ENCODE data around the gene LINC00237.
A peak's percentile ranks its signal among the peaks of the same experiment; 100 is the strongest.

Gene LINC00237

DNA sequence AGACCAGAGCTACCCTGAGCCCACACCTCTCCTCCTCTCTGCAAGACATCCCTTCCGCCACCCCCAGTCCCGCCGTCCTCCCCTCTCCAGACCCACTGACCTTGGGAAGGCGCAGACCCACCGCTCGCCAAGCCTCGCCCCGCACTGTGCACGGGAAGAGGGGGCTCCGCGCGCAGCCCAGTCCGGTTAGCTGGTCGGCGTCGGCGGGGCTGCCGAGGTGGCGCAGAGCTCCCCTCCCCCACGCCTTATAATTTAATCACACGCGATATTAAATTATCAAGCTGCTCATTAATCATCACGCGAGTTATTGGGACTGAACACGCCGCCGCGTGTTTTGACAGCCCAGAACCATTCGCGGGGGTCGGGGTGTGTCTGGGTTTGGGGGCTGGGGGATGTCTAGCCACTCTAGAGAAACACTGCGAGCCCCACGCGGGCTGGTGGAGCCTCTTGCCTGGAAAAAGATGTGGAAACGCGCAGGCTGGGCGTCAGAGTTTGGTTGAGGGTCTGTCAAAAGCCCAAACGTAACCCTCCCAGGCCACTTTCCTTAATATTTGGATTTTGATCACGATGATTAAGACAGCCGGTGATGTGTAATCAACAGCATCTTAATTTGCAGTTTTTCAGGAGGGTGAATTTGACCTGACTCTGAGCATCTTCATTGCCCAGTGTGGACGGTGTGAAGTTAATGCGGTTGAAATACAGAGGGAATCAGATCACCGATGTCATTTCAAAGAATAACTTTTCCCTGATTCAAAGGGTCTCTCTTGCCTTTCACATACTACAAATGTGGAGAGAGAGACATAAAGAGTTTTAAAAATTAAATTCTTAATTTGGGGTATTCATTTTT, at the start of gene LINC00237:
LINC00237 (minus strand) TSS at position 188 of the 847 bp plus-strand sequence.
- no peak for DNase-seq

DNA sequence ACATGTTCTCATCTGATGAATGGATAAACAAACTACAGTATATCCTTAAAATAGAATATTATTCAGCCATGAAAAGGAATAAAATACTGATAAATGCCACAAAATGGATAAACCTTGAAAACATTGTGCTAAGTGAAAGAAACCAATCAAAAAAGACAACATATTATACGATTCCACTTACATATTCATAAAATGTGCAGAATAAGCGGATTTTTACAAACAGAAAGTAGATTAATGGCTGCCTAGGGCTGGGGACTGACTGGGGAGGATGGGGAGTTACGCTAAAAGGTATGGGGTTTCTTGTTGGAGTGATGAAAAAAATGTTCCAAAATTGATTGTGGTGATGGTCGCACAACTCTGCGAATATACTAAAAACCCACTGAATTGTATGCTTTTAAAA, 49.1 kb upstream of the LINC00237 start:
- no peak for DNase-seq

DNA sequence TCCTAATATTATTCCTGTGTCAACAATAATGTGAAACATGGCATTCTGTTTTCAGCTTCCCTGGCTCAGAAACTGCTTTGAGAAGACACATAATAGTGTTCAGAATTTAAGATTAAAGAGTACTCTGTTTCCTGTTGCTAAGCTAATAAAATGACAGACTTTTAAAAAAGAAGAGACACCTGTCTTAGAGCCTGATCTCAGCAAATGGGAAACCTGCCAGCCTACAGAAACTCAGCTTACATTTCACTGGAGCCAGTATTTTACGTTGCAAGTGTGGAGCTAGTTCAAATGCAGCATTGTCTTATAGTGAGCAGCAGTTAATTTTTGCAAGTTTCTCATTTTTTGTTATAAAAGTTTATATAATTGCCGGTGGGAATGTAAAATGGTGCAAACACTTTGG, 48.5 kb upstream of the LINC00237 start:
- no peak for DNase-seq

DNA sequence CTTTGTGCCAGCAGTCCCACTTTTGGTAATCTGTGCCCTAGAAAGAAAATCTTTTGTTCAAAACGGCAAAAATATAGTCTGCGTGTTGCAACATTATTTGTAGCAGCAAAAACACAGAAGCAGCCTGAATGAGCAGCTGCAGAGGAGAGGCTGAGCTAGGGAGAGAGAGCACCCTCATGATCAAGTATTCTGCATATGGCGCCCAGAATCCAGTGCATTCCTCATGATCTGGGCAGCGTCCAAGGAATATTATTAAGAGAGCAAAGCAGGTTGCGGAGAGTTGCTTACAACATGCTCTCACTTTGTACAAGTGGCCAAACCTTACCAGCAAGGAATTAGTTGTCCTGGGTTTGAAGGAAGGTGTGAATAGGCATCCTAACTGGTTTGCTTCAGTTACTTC, 45.6 kb upstream of the LINC00237 start:
- DNase-seq: no peak

DNA sequence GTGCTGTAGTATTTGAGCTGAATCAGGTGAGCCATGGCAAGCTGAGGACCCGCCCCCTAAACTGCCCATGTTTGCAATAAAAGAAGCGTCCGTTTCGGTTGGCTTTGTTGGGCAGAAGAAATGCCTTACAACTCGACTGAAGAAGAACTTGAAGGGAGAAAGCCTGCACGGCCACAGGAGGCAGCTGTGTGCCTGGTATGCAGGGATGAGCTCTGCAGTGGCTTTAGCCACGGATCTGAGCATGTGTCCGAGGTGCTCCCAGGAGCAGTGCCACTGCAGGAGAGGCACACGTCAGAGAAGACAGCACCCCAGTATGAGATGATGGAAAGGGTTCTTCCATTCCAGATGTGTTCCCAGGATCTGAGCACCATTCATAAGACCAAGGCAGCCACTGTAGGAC, 43.2 kb upstream of the LINC00237 start:
- DNase-seq: no peak

DNA sequence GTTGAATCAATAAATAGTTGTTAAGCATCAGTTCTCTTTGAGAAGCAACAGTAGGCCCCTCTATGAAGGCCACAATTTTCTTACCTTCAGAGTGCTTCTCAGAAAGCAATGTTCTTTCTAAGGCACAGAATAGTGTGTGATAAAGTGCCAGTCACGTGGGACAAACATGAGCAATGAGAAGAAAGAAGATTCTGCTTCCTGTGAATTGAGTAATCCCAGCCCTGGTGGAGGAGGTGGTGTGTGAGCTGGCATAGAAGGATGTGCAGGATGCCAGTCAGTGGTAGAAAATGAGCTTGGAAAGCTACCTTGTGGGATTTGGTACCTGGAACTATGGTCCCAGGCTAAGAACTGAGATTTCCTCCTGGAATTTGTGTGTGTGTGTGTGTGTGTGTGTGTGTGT, 41.4 kb upstream of the LINC00237 start:
- DNase-seq: no peak

DNA sequence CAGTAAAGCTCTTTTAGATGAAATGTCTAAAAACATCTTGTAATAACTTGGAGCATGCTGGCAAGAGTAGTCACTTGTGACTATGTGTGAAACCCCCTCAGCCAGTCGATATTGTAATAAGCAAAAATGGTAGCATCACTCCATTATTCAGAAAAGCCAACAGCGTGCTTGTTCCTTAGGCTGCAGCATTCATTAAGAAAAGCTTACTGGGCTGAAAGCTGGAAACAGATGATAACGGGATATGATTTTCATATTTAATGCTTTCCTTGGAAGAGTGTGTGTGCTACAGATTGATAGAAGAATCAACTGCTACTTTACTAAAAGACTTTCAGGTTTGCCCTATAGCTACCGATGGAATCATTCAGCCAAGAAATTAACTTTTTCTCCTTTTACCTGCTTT, 40.1 kb upstream of the LINC00237 start:
- no peak for DNase-seq

DNA sequence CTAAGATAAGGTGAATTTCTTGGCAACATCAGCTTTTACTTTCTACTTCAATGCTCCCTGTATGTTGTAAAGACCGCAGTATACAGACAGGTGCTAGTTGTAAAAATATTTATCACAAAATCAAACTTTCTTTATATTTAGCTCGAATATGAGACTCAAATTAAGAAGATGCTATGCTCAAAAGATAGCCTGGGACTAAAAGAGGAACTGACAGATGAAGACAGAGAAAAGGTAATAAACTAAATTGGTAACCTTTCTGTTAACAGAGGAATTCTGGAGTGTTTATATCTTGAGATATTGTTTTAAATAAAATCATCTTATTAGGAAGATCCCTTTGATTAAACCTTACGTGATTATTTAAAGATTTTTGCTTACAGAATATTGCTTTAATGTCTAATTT, 39.3 kb upstream of the LINC00237 start:
- no peak for DNase-seq

DNA sequence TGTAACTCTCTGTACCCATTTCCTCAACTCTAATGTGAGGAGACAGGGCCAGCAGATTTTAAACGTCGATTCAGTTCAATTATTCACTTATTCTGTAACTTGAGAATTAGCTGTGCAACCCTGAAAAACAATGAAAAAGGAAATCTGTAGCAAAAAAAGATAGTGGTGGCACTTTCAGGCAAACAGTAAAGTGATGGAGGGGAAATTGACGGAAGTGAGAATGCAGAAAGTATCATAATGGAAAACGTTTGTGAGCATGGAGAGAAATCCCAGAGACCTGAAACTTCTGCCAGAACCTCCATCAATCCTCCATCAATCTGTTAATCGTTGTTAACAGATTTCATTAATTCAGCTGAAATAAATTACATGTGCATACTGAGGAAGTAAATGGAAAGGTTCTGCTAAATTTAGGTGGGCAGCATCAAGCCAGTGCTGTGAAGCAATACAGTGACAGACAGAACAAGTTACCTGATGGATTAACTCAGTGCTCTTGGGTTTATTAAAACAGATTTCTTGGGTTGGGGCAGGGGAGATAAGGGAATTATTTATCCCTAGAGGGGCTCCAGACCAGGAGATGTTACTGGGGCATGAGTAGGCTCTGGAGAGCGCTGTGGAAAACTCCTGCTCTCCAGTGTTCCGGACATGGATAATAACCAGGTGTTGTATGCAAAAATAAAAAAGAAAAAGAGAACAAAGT, 37.2 kb upstream of the LINC00237 start:
- no peak for DNase-seq

DNA sequence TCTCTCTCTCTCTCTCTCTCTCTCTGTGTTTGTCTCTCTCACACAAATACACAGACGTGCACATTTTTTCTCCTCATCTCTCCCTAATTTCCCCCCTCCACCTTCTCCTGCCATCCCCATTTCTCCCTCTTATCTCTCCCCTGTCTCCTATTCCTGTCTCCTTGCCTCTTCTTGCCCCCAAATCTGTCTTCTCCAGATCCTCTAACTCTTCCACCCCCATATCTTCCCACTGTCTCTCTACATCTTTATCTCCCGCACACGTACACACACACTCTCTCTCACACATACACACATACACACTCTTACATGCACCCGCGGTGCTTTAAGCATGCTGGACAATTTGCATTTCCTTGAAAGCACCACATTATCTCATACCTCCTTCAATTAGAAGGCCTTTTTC, 35.7 kb upstream of the LINC00237 start:
- DNase-seq: no peak

DNA sequence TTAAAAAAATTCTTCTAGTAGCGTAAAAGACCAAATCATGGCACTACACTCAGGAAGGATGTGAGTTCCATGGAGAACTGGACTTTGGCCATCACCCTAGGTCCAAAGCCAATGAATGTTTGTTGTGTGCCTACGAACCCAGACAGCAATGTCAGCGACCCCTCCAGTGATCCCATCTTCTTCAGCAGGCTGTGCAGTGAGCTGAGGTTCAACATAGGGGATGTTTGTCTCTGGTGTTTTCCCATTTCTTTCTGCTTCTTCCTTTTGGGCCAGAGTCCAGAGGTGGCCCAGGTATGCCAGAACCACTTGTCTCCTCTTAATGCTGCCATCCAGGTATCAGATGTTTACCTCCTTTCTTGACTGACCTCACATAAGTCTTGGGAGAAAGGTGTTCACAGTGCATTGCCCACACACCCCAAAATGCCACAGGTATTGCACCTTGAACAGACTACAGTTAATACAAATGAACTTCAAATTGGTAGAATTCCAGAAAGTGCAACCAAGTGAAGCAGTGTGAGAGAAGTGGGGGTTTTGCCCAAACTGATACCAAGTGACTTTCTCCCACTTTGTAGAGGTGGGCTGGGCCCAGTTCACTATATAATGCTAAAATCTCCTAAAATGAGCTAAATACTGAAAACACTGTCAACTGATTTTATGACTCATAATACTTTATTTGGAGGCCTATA, 33.9 kb upstream of the LINC00237 start:
- DNase-seq: no peak

DNA sequence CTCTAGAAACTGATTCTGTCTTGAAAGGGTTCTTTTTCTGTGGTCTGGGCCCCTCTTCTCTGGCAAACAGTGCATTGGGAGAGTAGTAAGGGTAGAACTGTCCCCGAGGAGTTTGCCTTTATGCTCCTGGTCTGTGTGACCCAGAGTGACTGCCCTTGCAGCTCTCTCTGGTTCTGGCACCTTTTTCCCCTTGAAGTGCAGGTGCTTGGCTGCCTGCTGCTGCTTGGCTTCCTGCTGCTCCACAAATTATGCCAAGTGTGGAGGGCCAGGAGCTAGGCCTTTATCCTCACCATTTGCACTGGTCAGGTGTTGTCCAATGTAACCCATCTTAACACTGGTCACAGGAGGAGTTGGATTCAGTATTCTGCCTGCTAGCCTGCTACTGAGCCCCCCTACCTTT, 30.9 kb upstream of the LINC00237 start:
- no peak for DNase-seq

DNA sequence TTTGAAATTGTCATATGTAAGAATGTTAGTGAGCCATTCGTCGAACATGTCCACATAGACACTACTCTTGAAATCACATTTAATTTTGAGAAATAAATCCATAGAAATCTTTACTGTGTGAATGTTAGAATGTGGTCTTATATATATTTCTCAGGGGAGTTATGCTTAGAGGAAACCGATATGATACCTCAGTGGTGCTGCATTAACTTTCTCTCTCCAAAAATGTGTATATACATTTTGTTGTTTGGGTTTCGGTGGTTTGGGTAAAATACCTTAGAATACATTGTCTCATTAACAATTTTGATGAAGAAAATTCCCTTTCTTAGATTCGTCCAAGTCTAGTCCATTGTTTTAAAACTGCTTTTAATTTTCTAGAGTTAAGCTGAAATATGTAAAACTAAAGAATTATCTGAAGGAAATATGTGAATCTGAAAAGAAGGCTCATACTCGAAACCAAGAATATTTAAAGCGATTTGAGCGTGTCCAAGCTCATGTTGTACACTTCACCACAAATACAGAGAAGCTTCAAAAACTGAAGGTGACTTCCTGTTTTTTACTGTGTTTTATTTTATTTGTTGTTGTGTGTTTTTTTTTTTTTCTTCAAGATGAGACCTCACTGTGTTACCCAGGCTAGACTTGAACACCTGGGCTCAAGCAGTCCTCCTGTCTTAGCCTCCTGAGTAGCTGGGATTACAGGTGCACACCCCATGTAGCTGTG, 30.0 kb upstream of the LINC00237 start:
- DNase-seq: no peak

DNA sequence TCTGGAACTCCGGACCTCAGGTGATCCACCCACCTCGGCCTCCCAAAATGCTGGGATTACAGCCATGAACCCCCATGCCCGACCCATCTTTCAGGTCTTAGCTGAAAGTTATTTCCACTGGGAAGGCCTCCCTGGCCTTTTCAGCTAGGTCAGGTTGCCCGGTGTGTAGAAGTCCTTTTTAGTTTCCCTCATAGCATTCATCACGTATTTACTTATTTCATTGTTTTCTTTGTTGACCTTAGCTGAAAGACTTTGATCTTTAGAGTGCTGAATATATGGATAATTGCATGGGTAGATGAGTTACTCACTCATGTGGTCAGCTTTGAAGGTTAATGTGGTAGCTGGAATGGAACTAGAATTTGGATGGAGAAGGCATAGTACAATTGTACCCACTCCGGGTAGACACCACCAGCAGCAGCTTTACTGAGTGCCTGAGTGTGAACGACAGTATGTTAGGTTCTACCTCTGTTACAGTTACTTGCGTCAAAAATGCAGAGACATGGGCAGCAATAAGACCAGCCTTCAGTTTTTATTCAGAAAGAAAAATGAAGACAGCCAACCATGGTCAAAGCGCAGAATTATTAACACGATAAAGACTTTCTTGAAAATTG, 28.8 kb upstream of the LINC00237 start:
- no peak for DNase-seq

DNA sequence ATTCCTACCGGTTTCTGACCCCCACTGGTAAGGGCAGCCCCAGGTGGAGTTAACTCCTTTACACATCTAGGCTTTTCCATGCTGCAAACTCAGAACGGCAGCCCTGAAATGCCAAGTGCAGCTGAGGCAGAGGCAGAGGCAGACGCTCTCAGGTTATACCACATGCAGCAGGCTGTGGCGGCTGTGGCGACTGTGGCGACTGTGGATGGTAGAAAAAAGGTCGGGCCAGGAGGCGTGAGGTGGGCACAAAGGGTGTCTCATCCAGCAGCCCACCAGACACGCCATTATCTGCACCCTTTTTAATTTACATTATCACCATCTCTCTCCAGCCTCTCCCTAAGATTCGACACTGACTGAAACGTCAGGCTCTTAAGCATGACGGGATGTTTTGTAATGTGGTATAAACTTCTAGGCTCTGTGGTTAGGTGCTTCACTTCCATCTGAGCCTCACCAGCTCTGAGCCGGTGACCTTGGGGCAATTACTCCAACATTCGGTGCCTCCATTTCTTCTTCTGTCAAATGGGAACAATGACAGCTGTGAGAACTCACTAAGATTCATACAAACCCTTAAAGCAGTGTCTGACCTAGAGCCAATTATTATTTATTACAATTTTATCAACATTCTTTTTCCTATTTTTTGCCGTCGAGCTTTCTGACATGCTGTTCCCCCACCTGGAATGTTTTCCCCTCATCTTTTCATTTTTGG, 27.9 kb upstream of the LINC00237 start:
- no peak for DNase-seq

DNA sequence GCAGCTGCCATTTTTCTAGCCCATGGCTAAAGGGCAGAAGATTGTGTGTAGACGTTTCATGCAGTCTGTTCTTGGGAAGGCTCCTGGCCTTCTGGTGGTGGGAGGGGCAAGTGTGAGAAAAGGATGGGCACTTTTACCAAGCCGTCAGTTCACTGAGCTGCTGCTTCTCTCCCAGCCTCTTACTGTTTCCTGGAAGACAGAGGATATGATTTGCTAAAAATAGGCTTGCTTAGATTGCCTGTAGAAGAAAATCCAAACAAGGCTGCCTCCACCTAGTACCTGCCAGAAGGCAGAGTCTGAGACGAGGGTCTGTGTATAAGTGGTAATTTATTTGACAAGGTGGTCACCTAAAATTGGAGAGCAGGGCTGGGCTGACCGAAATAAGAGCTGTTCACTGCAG, 27.2 kb upstream of the LINC00237 start:
- DNase-seq: no peak

DNA sequence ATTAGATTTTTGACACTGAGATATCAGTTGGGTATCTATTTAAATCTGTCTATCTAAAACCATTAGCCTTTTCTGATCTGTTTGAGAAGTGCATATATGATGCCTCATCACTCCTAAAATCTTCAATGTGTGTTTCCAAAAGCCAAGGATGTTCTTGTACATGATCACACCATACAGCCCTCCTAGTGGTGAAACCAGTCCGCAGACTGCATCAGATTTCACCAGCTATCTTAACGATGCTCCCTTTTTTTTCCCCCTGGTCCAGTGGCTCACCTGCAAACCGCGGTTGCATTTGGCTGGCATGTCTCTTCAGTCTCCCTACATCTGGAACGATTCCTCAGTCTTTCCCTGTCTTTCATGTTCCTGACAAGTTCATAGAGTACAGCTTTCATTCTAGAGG, 23.7 kb upstream of the LINC00237 start:
- no peak for DNase-seq

DNA sequence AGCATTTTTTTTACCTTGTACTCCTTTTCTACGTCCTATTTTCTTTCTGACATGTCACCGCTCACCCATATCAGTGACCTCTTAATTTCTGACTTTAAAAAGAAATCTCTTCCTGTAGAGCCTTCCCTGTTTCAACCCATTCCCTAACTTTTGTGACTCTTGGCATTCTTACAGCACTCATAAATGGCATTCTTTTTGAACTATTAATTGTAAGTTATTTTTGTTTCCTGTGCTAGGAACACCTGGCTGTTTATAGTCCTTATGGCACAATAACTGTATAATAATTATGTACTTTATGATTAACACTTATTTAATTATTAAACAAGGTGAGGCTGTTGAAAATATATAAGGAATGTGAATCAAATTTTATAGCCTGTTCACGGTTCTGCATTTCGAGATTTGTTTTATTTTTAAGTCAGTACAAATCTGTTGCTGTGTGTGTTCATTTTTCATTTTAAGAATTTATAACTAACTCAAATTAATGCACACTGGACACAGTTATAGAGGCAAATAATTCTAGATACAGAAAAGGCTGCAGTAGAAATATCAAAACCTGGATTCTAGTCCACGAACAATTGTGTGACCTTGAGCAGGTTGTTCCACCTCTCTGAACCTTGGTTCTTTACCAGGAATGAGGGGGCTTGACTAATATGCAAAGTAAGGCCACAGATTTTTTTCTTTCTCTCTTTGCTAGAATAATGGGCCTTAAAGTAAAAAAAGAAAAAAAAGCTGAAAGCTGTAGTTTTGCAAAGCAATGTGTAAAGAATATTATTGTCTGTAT, 21.2 kb upstream of the LINC00237 start:
- no peak for DNase-seq

DNA sequence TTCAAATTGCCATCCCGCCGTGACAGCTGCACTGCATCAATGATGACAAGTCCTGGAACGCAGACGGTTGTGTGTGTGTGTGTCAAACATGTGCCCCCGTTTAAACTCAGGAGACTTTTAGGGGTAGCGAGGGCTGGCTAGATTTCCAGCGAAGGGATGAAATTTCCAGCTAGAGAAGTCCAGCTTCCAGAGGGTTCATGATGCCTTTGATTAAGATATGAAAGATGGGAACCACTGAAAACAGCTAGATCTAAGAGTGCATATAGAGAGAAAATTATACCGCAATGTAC, 20.4 kb upstream of the LINC00237 start:
- no peak for DNase-seq

DNA sequence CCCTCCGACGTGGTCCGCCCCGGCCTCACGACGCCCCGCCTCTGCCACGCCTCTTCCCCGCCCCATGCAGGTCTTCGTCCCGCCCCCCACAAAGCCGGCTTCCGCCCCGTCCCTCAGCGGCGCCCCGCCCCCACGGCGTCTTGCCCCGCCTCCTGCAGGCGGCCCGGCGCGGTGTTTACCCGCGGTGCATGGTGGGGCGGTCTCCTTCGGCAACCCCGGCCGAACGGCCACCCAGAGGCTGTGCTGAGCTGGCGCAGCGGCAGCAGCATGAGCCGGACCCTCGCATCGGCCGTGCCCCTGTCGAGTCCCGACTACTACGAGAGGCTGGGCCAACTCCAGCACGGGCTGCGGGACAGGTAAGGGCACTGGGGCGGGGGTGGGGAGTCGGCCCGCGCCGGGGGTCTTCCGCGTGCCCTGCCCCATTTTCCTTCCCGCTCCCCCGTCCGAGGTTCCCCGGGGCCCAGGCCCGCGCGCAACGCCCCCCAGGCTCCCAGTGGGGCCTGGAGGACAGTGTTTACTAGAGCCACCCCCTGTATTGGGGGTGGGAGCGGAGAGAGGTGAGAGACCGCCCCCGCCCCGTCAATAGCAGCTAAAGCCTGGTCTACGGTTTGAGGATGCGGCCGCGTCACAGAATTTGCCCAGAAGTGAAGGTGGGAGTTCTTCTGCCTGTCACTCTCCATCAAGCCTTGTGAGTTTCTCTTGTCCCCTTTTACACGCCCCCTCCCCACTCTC, 19.9 kb upstream of the LINC00237 start, which contains the start of gene KIZ:
KIZ (plus strand) TSS at position 234 of the 732 bp plus-strand sequence; CDS start at position 268, 34 bp downstream.
- DNase-seq: peak; percentile 98
